Suprapubic skin (tissue), 4 donors: ENCODE results near the gene MAN1C1. TPM values are rescaled to one million over a fixed set of nuclear protein-coding genes. Genes with fewer than 3 reads are reported as not detected.

ENCODE experiments used
- DNase-seq, 2 donors: peaks; one replicate each; pipeline ENCODE4 v3.0.0-alpha.2; 2019; ENCODE audit warnings: low spot score in 2 of 2
- H3K27ac ChIP-seq: fragments of 200-600 bp; sonication (generic); one replicate; pipeline ENCODE4 v1.5.1; 2019
- H3K27me3 ChIP-seq: fragments of 200-600 bp; sonication (generic); one replicate; pipeline ENCODE4 v1.5.1; 2019
- H3K36me3 ChIP-seq: fragments of 200-600 bp; sonication (generic); one replicate; pipeline ENCODE4 v1.5.1; 2019
- H3K4me1 ChIP-seq: fragments of 200-600 bp; sonication (generic); one replicate; pipeline ENCODE4 v1.5.1; 2019
- H3K4me3 ChIP-seq: fragments of 200-600 bp; sonication (generic); one replicate; pipeline ENCODE4 v1.5.1; 2019; ENCODE audit warnings: mild to moderate bottlenecking
- H3K9me3 ChIP-seq: fragments of 200-600 bp; sonication (generic); one replicate; pipeline ENCODE4 v1.5.1; 2019
- CTCF ChIP-seq, 2 donors: fragments of 200-600 bp in 1 of 2; fragments of 450-650 bp in 1 of 2; sonication (generic) in 1 of 2; IDR thresholded peaks; one replicate each; pipeline ENCODE4 v1.5.1; 2016 to 2019; ENCODE audit warnings: antibody characterized with exemption in 2 of 2, mild to moderate bottlenecking in 1 of 2, moderate library complexity in 1 of 2
- EP300 ChIP-seq: sonication (generic); formaldehyde crosslinking; IDR thresholded peaks from one replicate; pipeline ENCODE4 v1.6.1; 2017; ENCODE audit warnings: antibody characterized with exemption
- POLR2A ChIP-seq, 2 donors: fragments of 450-650 bp; IDR thresholded peaks; one replicate each; pipeline ENCODE4 v1.6.1; 2017; ENCODE audit warnings: antibody characterized with exemption in 2 of 2, mild to moderate bottlenecking in 2 of 2, moderate library complexity in 2 of 2
- POLR2AphosphoS5 ChIP-seq, 3 donors: sonication (generic); formaldehyde crosslinking; IDR thresholded peaks; one replicate each; pipeline ENCODE4 v1.6.1; 2017; ENCODE audit warnings: antibody characterized with exemption in 3 of 3
- WGBS: methylation state at CpG from one replicate; pipeline ENCODE4 v1.1.5; 2018; 5-methylcytosine and 5-hydroxymethylcytosine counted together
- total RNA-seq, 4 donors: library from RNA; depleted of rRNA; stranded (reverse); fragments of >200 nt; gene quantifications; one replicate each; pipeline ENCODE4 v1.1.0, GENCODE V29; 2016

MAN1C1 gene
- total RNA-seq, 4 donors from 2014 or later, result 7.3 to 15.2 (median 8.0) TPM

GRCh38 chr1:25623007-25623406, 6.4 kb downstream of the MAN1C1 start:
- no peak for DNase-seq
- Histone ChIP-seq H3K27ac (no peak overlapping the region), H3K36me3 (no peaks in the 10 kb centered on the region), H3K27me3 (no peaks in the 10 kb centered on the region), H3K9me3 (no peaks in the 10 kb centered on the region), H3K4me1 (peaks cover 25% of the 10 kb centered on the region), H3K4me3 (no peak overlapping the region)
- 70% methylated on average over 4 of the region's 4 CpGs for WGBS
- no peak for TF ChIP-seq CTCF (IDR thresholded peaks at IDR 0.05)
- TF ChIP-seq EP300, result no peak

DNA sequence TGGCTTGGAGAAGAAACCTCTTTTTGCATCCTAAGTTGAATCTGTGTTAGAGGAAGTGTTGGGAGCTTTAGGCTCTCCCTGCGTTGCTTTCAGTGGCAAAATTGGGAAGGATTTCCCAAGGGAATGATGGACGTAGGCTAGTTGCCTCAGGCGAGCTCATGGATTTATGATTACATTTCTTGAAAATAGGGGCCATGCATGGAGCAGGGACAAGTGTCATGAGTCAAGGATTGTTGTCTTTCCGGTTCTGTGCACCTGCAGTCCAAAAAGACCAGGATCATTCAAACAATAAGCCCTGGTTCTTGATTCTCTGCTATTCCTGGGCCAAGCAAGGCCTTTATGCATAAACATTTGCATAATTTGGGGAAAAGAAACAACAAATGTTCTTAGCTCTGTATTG, 7.1 kb downstream of the MAN1C1 start:
- TF ChIP-seq POLR2A (IDR thresholded peaks at IDR 0.05) (no peak), CTCF (IDR thresholded peaks at IDR 0.05) (no peak), POLR2AphosphoS5 (IDR thresholded peaks at IDR 0.05) (no peak), EP300 (no peak)
- peaks cover 18% of the 10 kb centered on the region for H3K4me1 ChIP-seq
- WGBS, result 73% methylated on average over 4 of the region's 4 CpGs
- no peak overlapping the region for H3K4me3 ChIP-seq
- no peaks in the 10 kb centered on the region for H3K27me3 ChIP-seq
- DNase-seq, result no peak
- no peak overlapping the region for H3K27ac ChIP-seq
- no peaks in the 10 kb centered on the region for H3K36me3 ChIP-seq
- no peaks in the 10 kb centered on the region for H3K9me3 ChIP-seq

DNA sequence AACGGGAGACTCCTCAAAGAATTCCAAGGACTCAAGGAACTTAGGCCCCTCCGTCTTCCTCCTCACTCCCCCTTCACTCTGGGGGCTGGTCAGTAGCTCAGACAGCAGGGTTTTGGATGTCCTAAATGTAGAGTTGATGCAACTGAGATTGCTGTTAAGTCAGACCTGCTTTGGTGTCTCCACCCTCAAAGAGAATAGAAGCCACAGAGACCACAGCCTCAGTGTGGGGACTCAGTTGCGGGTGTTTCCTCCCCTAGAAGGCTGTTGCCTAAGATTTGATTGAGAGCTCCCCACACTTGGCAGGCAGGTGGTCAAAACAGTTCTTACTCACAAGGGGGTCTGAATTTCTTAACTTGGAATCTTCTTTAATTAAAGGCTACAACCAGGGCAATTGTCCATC, 7.6 kb downstream of the MAN1C1 start:
- Histone ChIP-seq H3K27me3 (no peaks in the 10 kb centered on the region), H3K4me1 (peaks cover 13% of the 10 kb centered on the region), H3K36me3 (no peaks in the 10 kb centered on the region), H3K4me3 (no peak overlapping the region), H3K27ac (no peak overlapping the region), H3K9me3 (no peaks in the 10 kb centered on the region)
- no peak for TF ChIP-seq CTCF (IDR thresholded peaks at IDR 0.05)
- 69% methylated on average over 2 of the region's 3 CpGs for WGBS
- DNase-seq, result no peak

DNA sequence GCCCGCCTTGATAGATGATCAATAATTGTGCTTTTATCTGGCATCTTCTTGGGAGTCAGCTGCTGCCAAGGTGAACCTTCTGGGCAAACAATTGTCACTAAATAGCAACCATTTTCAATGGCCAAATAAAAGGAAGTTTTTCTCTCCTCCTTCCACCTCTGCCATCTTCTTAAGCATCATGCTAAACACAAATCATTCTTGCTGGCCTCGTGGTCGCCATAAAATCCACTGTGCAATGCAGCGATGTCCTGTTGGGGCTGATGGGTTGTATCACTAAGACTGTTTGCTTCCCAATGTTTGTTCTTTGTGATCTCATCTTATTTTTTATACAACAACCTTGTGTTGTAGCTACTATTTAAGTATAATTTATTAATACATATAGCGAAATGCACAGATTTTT, 8.0 kb downstream of the MAN1C1 start:
- Histone ChIP-seq H3K4me3 (no peak overlapping the region), H3K27ac (no peak overlapping the region), H3K36me3 (no peaks in the 10 kb centered on the region), H3K27me3 (no peaks in the 10 kb centered on the region), H3K9me3 (no peaks in the 10 kb centered on the region), H3K4me1 (peaks cover 9% of the 10 kb centered on the region)
- TF ChIP-seq POLR2A (IDR thresholded peaks at IDR 0.05) (no peak), EP300 (no peak)
- 92% methylated on average over 5 of the region's 5 CpGs for WGBS
- no peak for DNase-seq

- H3K4me3 ChIP-seq, result no peak overlapping the region
- H3K27me3 ChIP-seq, result no peaks in the 10 kb centered on the region
- no peaks in the 10 kb centered on the region for H3K36me3 ChIP-seq
- TF ChIP-seq POLR2AphosphoS5 (IDR thresholded peaks at IDR 0.05) (no peak), EP300 (no peak), CTCF (IDR thresholded peaks at IDR 0.05) (no peak), POLR2A (IDR thresholded peaks at IDR 0.05) (no peak)
- no peaks in the 10 kb centered on the region for H3K9me3 ChIP-seq
- WGBS, result 68% methylated on average over 2 of the region's 2 CpGs
- DNase-seq, result no peak
- H3K4me1 ChIP-seq, result peaks cover 6% of the 10 kb centered on the region
- no peak overlapping the region for H3K27ac ChIP-seq
Observed at GRCh38 chr1:25626018-25626417, 9.4 kb downstream of the MAN1C1 start.

GRCh38 chr1:25628741-25629421, 12.3 kb downstream of the MAN1C1 start:
- TF ChIP-seq POLR2AphosphoS5 (IDR thresholded peaks at IDR 0.05) (no peak), EP300 (no peak), CTCF (IDR thresholded peaks at IDR 0.05) (no peak), POLR2A (IDR thresholded peaks at IDR 0.05) (no peak)
- no peaks in the 10 kb centered on the region for H3K9me3 ChIP-seq
- WGBS, result 97% methylated on average over 5 of the region's 5 CpGs
- no peak overlapping the region for H3K4me3 ChIP-seq
- no peak for DNase-seq
- no peaks in the 10 kb centered on the region for H3K36me3 ChIP-seq
- H3K27me3 ChIP-seq, result no peaks in the 10 kb centered on the region
- H3K4me1 ChIP-seq, result peaks cover 9% of the 10 kb centered on the region
- H3K27ac ChIP-seq, result no peak overlapping the region
